HEK293T (cell line): ENCODE measurements around the gene FBRSL1.

Experiments
- CTCF ChIA-PET: fragments of 350-600 bp; formaldehyde crosslinking; extraction: SDS; loops from one replicate; lab custom pipeline; 2021; ENCODE audit warnings: antibody characterized with exemption, inconsistent platforms; lab: Yijun Ruan, JAX
- POLR2A ChIA-PET: fragments of 350-600 bp; formaldehyde crosslinking; extraction: SDS; loops from one replicate; lab custom pipeline; 2020; ENCODE audit warnings: antibody characterized with exemption, inconsistent platforms; lab: Yijun Ruan, JAX
- DNase-seq: peaks from one replicate; pipeline ENCODE4 v3.0.0; 2012; ENCODE audit warnings: mixed read lengths; ENCODE audit errors: extremely low spot score
- ARNT ChIP-seq: fragments of 450-650 bp; IDR thresholded peaks from 2 replicates; pipeline ENCODE4 v1.6.1; 2017; ENCODE audit warnings: mild to moderate bottlenecking
- BHLHE40 ChIP-seq: fragments of 450-650 bp; IDR thresholded peaks from 2 replicates; pipeline ENCODE4 v1.6.1; 2016; ENCODE audit warnings: mild to moderate bottlenecking, moderate library complexity, borderline replicate concordance
- CTBP1 ChIP-seq: fragments of 450-650 bp; IDR thresholded peaks from 2 replicates; pipeline ENCODE4 v1.6.1; 2016; ENCODE audit warnings: borderline replicate concordance
- ELF4 ChIP-seq: fragments of 450-650 bp; IDR thresholded peaks from 2 replicates; pipeline ENCODE4 v1.6.1; 2017; ENCODE audit warnings: antibody characterized with exemption
- FOXA1 ChIP-seq: fragments of 450-650 bp; IDR thresholded peaks from 2 replicates; pipeline ENCODE4 v1.6.1; 2016; ENCODE audit warnings: mild to moderate bottlenecking
- FOXK2 ChIP-seq: fragments of 450-650 bp; IDR thresholded peaks from 2 replicates; pipeline ENCODE4 v1.6.1; 2016; ENCODE audit warnings: mild to moderate bottlenecking
- FOXM1 ChIP-seq: fragments of 450-650 bp; IDR thresholded peaks from 2 replicates; pipeline ENCODE4 v1.6.1; 2017; ENCODE audit warnings: mild to moderate bottlenecking, borderline replicate concordance
- HDGF ChIP-seq: fragments of 450-650 bp; IDR thresholded peaks from 2 replicates; pipeline ENCODE4 v1.6.1; 2017; ENCODE audit warnings: antibody characterized with exemption, borderline replicate concordance
- L3MBTL2 ChIP-seq: fragments of 450-650 bp; conservative IDR thresholded peaks from 2 replicates; pipeline ENCODE4 v1.6.1; 2016; ENCODE audit warnings: mild to moderate bottlenecking
- LEF1 ChIP-seq: fragments of 450-650 bp; IDR thresholded peaks from 2 replicates; pipeline ENCODE4 v1.6.1; 2017; ENCODE audit warnings: mild to moderate bottlenecking, borderline replicate concordance
- NFRKB ChIP-seq: fragments of 450-650 bp; IDR thresholded peaks from 2 replicates; pipeline ENCODE4 v1.6.1; 2016; ENCODE audit warnings: mild to moderate bottlenecking, moderate library complexity
- PKNOX1 ChIP-seq: fragments of 450-650 bp; IDR thresholded peaks from 2 replicates; pipeline ENCODE4 v1.6.1; 2016
- SP1 ChIP-seq: fragments of 450-650 bp; IDR thresholded peaks from 2 replicates; pipeline ENCODE4 v1.6.1; 2017
- SUZ12 ChIP-seq: fragments of 450-650 bp; IDR thresholded peaks from 2 replicates; pipeline ENCODE4 v1.6.1; 2016; ENCODE audit warnings: mild to moderate bottlenecking
- TARDBP ChIP-seq: fragments of 450-650 bp; IDR thresholded peaks from 2 replicates; pipeline ENCODE4 v1.6.1; 2016
- ZNF384 ChIP-seq: fragments of 450-650 bp; IDR thresholded peaks from 2 replicates; pipeline ENCODE4 v1.6.1; 2016

FBRSL1 gene

DNA sequence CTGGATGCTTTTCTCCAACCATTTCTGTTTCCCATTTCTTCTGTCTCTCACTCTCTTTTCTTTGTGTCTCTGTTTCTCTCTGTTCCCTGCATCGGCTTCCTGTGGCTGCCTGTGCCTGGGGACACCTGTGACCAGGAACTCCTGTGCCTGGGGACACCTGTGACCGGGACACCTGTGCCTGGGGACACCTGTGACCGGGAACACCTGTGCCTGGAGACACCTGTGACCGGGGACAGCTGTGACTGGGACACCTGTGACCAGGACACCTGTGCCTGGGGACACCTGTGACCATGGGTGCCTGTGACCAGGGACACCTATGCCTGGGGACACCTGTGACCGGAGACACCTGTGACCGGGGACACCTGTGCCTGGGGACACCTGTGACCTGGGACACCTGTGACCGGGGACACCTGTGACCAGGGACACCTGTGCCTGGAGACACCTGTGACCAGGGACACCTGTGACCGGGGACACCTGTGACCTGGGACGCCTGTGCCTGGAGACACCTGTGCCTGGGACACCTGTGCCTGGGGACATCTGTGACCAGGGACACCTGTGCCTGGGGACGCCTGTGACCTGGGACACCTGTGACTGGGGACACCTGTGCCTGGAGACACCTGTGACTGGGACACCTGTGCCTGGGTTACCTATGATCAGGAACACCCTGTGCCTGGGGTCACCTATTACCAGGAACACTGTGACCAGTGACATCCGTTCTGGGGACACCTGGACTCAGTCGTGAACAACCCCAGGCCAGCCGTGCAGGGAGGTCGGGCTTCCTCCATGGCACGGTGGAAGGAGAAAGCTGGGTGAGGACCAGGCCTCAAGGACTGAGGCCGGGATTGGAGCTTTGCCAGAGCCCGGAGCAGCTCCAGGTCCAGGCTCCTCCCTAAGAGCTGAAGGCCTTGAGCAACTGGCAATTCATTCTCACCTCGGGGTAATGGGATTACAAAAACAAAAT, 23.4 kb upstream of the FBRSL1 start:
- TF ChIP-seq FOXA1: no peak
- no peak for TF ChIP-seq TARDBP
- TF ChIP-seq CTBP1: no peak
- TF ChIP-seq FOXM1: no peak
- TF ChIP-seq ZNF384: no peak
- no peak for TF ChIP-seq ELF4
- no peak for TF ChIP-seq HDGF
- no peak for TF ChIP-seq L3MBTL2
- no peak for TF ChIP-seq PKNOX1
- TF ChIP-seq NFRKB: no peak
- TF ChIP-seq BHLHE40: no peak
- TF ChIP-seq ARNT: no peak
- TF ChIP-seq SUZ12: no peak
- TF ChIP-seq SP1: no peak
- no peak for TF ChIP-seq LEF1
- TF ChIP-seq FOXK2: no peak
- ChIA-PET CTCF (no interaction called here), POLR2A (no interaction called here)
- no peak for DNase-seq

- no peak for TF ChIP-seq FOXA1
- TF ChIP-seq NFRKB: no peak
- TF ChIP-seq HDGF: no peak
- TF ChIP-seq SP1: no peak
- TF ChIP-seq L3MBTL2: no peak
- TF ChIP-seq TARDBP: no peak
- TF ChIP-seq BHLHE40: no peak
- no peak for TF ChIP-seq CTBP1
- no peak for TF ChIP-seq ZNF384
- no peak for TF ChIP-seq LEF1
- ChIA-PET CTCF (no interaction called here), POLR2A (no interaction called here)
- no peak for DNase-seq
Observed at GRCh38 chr12:132467511-132467910, 22.4 kb upstream of the FBRSL1 start.

DNA sequence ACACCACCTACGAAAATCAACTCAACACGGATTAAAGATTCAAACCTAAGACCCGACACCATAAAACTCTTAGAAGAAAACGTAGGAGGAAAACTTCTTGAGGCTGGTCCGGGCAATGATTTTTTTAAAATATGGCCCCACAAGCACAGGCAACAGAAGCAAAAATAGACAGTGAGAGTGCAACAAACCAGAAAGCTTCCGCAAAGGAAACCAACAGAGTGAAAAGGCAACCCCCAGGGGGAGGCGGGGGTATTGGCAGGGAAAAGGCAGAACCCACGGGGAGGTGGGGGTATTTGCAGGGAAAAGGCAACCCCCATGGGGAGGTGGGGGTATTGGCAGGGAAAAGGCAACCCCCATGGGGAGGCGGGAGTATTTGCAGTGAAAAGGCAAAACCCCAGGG, 20.5 kb upstream of the FBRSL1 start:
- TF ChIP-seq CTBP1 (no peak), HDGF (no peak), FOXM1 (no peak), BHLHE40 (no peak), TARDBP (no peak), FOXA1 (no peak), L3MBTL2 (no peak), NFRKB (no peak), ZNF384 (no peak), ELF4 (no peak)
- CTCF ChIA-PET: no interaction called here
- no peak for DNase-seq
- POLR2A ChIA-PET: no interaction called here

GRCh38 chr12:132470397-132470796, 19.6 kb upstream of the FBRSL1 start:
- CTCF ChIA-PET: no interaction called here
- TF ChIP-seq ARNT: no peak
- no peak for TF ChIP-seq FOXM1
- TF ChIP-seq BHLHE40: no peak
- no peak for TF ChIP-seq ZNF384
- TF ChIP-seq FOXK2: no peak
- TF ChIP-seq ELF4: no peak
- TF ChIP-seq PKNOX1: no peak
- TF ChIP-seq TARDBP: no peak
- no peak for TF ChIP-seq L3MBTL2
- TF ChIP-seq SUZ12: no peak
- TF ChIP-seq HDGF: no peak
- no peak for TF ChIP-seq CTBP1
- no peak for TF ChIP-seq LEF1
- TF ChIP-seq FOXA1: no peak
- no peak for TF ChIP-seq NFRKB
- TF ChIP-seq SP1: no peak
- no peak for DNase-seq
- POLR2A ChIA-PET: no interaction called here

GRCh38 chr12:132471011-132471857, 18.7 kb upstream of the FBRSL1 start:
- no peak for DNase-seq
- TF ChIP-seq FOXA1 (no peak), PKNOX1 (no peak), ELF4 (no peak), ARNT (no peak), TARDBP (no peak), HDGF (no peak), BHLHE40 (no peak), ZNF384 (no peak), SUZ12 (no peak), L3MBTL2 (no peak; the same call in 1 of the 2 replicates), CTBP1 (no peak), FOXM1 (no peak), LEF1 (no peak), NFRKB (no peak), SP1 (no peak), FOXK2 (no peak)
- POLR2A ChIA-PET: no interaction called here
- CTCF ChIA-PET: no interaction called here
